Esophagus muscularis mucosa (tissue), 3 donors: Measurements from ENCODE around the gene EPB42.
"Not testable (repeated sequence)": the region's sequence is repeated elsewhere in the genome, so short reads cannot be mapped to it uniquely, and the experiment has no call there.

Experiments
- CTCF ChIP-seq, 3 experiments: fragments of 200-600 bp in 2 of 3; fragments of 450-650 bp in 1 of 3; sonication (generic) in 2 of 3; IDR thresholded peaks; one replicate each; pipeline ENCODE4 v1.5.1; 2017 to 2019; ENCODE audit warnings: antibody characterized with exemption in 3 of 3, mild to moderate bottlenecking in 2 of 3, moderate library complexity in 1 of 3
- POLR2A ChIP-seq: fragments of 450-650 bp; IDR thresholded peaks from one replicate; pipeline ENCODE4 v1.6.1; 2017; ENCODE audit warnings: antibody characterized with exemption, moderate library complexity, mild to moderate bottlenecking, low read depth
- POLR2AphosphoS5 ChIP-seq, 2 donors: sonication (generic); formaldehyde crosslinking; IDR thresholded peaks; one replicate each; pipeline ENCODE4 v1.6.1; 2017; ENCODE audit warnings: antibody characterized with exemption in 2 of 2

DNA sequence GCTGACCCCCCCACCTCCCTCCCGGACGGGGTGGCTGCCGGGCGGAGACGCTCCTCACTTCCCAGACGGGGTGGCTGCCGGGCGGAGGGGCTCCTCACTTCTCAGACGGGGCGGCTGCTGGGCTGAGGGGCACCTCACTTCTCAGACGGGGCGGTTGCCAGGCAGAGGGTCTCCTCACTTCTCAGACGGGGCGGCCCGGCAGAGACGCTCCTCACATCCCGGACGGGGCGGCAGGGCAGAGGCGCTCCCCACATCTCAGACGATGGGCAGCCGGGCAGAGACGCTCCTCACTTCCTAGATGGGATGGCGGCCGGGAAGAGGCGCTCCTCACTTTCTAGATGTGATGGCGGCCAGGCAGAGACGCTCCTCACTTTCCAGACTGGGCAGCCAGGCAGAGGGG, 53.6 kb downstream of the EPB42 start:
- TF ChIP-seq CTCF (IDR thresholded peaks at IDR 0.05); POLR2A; POLR2AphosphoS5 (IDR thresholded peaks at IDR 0.05): not testable (repeated sequence)
